IMR-90 (cell line): ENCODE data around the gene BCL2. TPM values are rescaled to one million over a fixed set of nuclear protein-coding genes. Genes with fewer than 3 reads are reported as not detected.

Source experiments
- ATAC-seq: fragments of 200-7000 bp; cut with Tn5 transposase; 2 replicates; pipeline ENCODE4 v1.9.1; 2020; ENCODE audit warnings: low read depth, mild to moderate bottlenecking, moderate library complexity
- BruUV-seq: library from RNA; stranded (reverse); fragments of 400-500 nt; replicated peaks from 2 replicates; lab custom pipeline; 2021; lab: Mats Ljungman, UMichigan
- CTCF ChIA-PET: fragments of 300-600 bp; formaldehyde crosslinking; extraction: SDS; loops from one replicate; lab custom pipeline; 2021; ENCODE audit warnings: antibody characterized with exemption; lab: Yijun Ruan, JAX
- POLR2A ChIA-PET: fragments of 300-600 bp; sonication (Branson Sonifier 250); formaldehyde crosslinking; loops from one replicate; lab custom pipeline; 2022; ENCODE audit warnings: antibody characterized with exemption; ENCODE audit not compliant: unreplicated experiment; lab: Charles Lee
- DNase-seq: peaks from one replicate; pipeline ENCODE4 v3.0.0; 2013
- H2AFZ ChIP-seq: replicated peaks from 2 replicates; pipeline ENCODE3; 2013; ENCODE audit warnings: low read length, mild to moderate bottlenecking; ENCODE audit not compliant: poor library complexity
- H2AK5ac ChIP-seq: 2 replicates; pipeline ENCODE4 v1.6.1; 2013; ENCODE audit warnings: low read depth, low read length, inconsistent platforms
- H2AK9ac ChIP-seq: replicated peaks from 2 replicates; pipeline ENCODE3; 2013; ENCODE audit warnings: mild to moderate bottlenecking, low read depth, low read length, moderate library complexity; ENCODE audit not compliant: poor library complexity
- H2BK120ac ChIP-seq: 2 replicates; pipeline ENCODE4 v1.6.1; 2013; ENCODE audit warnings: low read depth, low read length, inconsistent platforms
- H2BK15ac ChIP-seq: 3 replicates; pipeline ENCODE4 v1.6.1; 2013; ENCODE audit warnings: low read depth, low read length, inconsistent platforms
- H2BK20ac ChIP-seq: 2 replicates; pipeline ENCODE4 v1.6.1; 2013; ENCODE audit warnings: low read depth, mild to moderate bottlenecking, inconsistent platforms, low read length, moderate library complexity
- H2BK5ac ChIP-seq: 2 replicates; pipeline ENCODE4 v1.6.1; 2013; ENCODE audit warnings: mild to moderate bottlenecking, low read depth, low read length, inconsistent platforms; ENCODE audit not compliant: poor library complexity, severe bottlenecking
- H3K14ac ChIP-seq: replicated peaks from 2 replicates; pipeline ENCODE4 v1.6.1; 2013; ENCODE audit warnings: low read depth, low read length, inconsistent platforms
- H3K18ac ChIP-seq: 2 replicates; pipeline ENCODE4 v1.6.1; 2013; ENCODE audit warnings: low read depth, low read length, control low read depth
- H3K23ac ChIP-seq: 2 replicates; pipeline ENCODE4 v1.6.1; 2013; ENCODE audit warnings: low read depth, low read length, inconsistent platforms
- H3K27ac ChIP-seq: 2 replicates; pipeline ENCODE4 v1.5.1; 2013; ENCODE audit warnings: mild to moderate bottlenecking, control low read depth, low read length; ENCODE audit not compliant: insufficient read depth
- H3K27me3 ChIP-seq: 2 replicates; pipeline ENCODE4 v1.6.1; 2013; ENCODE audit warnings: low read length; ENCODE audit not compliant: control insufficient read depth, insufficient read depth
- H3K36me3 ChIP-seq: 2 replicates; pipeline ENCODE4 v1.6.1; 2013; ENCODE audit warnings: low read length, mixed read lengths; ENCODE audit not compliant: control insufficient read depth, insufficient read depth
- H3K4ac ChIP-seq: 2 replicates; pipeline ENCODE4 v1.6.1; 2013; ENCODE audit warnings: low read depth, low read length, inconsistent platforms
- H3K4me1 ChIP-seq: 2 replicates; pipeline ENCODE4 v1.6.1; 2013; ENCODE audit warnings: low read length, mixed read lengths; ENCODE audit not compliant: control insufficient read depth, insufficient read depth
- H3K4me2 ChIP-seq: 2 replicates; pipeline ENCODE4 v1.6.1; 2013; ENCODE audit warnings: low read depth, mild to moderate bottlenecking, control low read depth, low read length, moderate library complexity
- H3K4me3 ChIP-seq: 2 replicates; pipeline ENCODE4 v1.5.1; 2013; ENCODE audit warnings: low read depth, mild to moderate bottlenecking, control low read depth, low read length, moderate library complexity; ENCODE audit not compliant: insufficient read depth
- H3K56ac ChIP-seq: 2 replicates; pipeline ENCODE4 v1.6.1; 2013; ENCODE audit warnings: low read length, inconsistent platforms; ENCODE audit not compliant: insufficient read depth; ENCODE audit errors: extremely low read depth
- H3K79me1 ChIP-seq, 2 experiments: 2 replicates each; pipeline ENCODE4 v1.6.1; 2013; ENCODE audit warnings: low read length in 2 of 2, inconsistent platforms in 1 of 2, low read depth in 1 of 2
- H3K9ac ChIP-seq: 2 replicates; pipeline ENCODE4 v1.6.1; 2013; ENCODE audit warnings: low read depth, low read length, control low read depth
- H3K9me1 ChIP-seq: 2 replicates; pipeline ENCODE4 v1.6.1; 2013; ENCODE audit warnings: low read length, inconsistent platforms; ENCODE audit not compliant: insufficient read depth
- H3K9me3 ChIP-seq: 2 replicates; pipeline ENCODE4 v1.6.1; 2013; ENCODE audit warnings: low read length; ENCODE audit not compliant: control insufficient read depth, insufficient read depth
- H4K20me1 ChIP-seq: 2 replicates; pipeline ENCODE4 v1.6.1; 2013; ENCODE audit warnings: low read length, inconsistent platforms; ENCODE audit not compliant: insufficient read depth
- H4K5ac ChIP-seq: 2 replicates; pipeline ENCODE4 v1.6.1; 2013; ENCODE audit warnings: mild to moderate bottlenecking, low read depth, low read length, control low read depth
- H4K8ac ChIP-seq, 2 experiments: 2 replicates each; pipeline ENCODE4 v1.6.1; 2013; ENCODE audit warnings: low read depth in 2 of 2, low read length in 2 of 2, control low read depth in 1 of 2, inconsistent platforms in 1 of 2
- H4K91ac ChIP-seq: 2 replicates; pipeline ENCODE4 v1.6.1; 2013; ENCODE audit warnings: low read depth, low read length, inconsistent platforms; ENCODE audit not compliant: insufficient read depth
- BHLHE40 ChIP-seq: fragments of 150-350 bp; IDR thresholded peaks from 2 replicates; pipeline ENCODE4 v1.6.1; 2016; ENCODE audit warnings: mild to moderate bottlenecking, low read depth, low read length
- CEBPB ChIP-seq: IDR thresholded peaks from 2 replicates; pipeline ENCODE4 v1.6.1; 2012; ENCODE audit warnings: low read depth, low read length, improper control_type of control experiment
- CHD1 ChIP-seq: IDR thresholded peaks from 2 replicates; pipeline ENCODE4 v1.6.1; 2012; ENCODE audit warnings: low read depth, low read length, improper control_type of control experiment
- FOS ChIP-seq: fragments of 150-350 bp; IDR thresholded peaks from 2 replicates; pipeline ENCODE4 v1.6.1; 2016; ENCODE audit warnings: low read depth, low read length
- MAFK ChIP-seq: IDR thresholded peaks from 2 replicates; pipeline ENCODE4 v1.6.1; 2012; ENCODE audit warnings: low read depth, low read length, improper control_type of control experiment
- MAZ ChIP-seq: IDR thresholded peaks from 2 replicates; pipeline ENCODE4 v1.6.1; 2012; ENCODE audit warnings: low read depth, mild to moderate bottlenecking, low read length, improper control_type of control experiment, moderate library complexity, borderline replicate concordance
- MXI1 ChIP-seq: IDR thresholded peaks from 2 replicates; pipeline ENCODE4 v1.6.1; 2012; ENCODE audit warnings: low read depth, mild to moderate bottlenecking, low read length, moderate library complexity, borderline replicate concordance
- NFE2L2 ChIP-seq: fragments of 150-350 bp; IDR thresholded peaks from 2 replicates; pipeline ENCODE4 v1.6.1; 2016; ENCODE audit warnings: low read depth, mild to moderate bottlenecking, low read length
- POLR2A ChIP-seq: IDR thresholded peaks from 2 replicates; pipeline ENCODE4 v1.6.1; 2012; ENCODE audit warnings: mild to moderate bottlenecking, low read depth, low read length
- RAD21 ChIP-seq: IDR thresholded peaks from 2 replicates; pipeline ENCODE4 v1.6.1; 2012; ENCODE audit warnings: low read length, improper control_type of control experiment
- RCOR1 ChIP-seq: IDR thresholded peaks from 2 replicates; pipeline ENCODE4 v1.6.1; 2012; ENCODE audit warnings: mild to moderate bottlenecking, low read length, improper control_type of control experiment; ENCODE audit not compliant: insufficient replicate concordance
- RFX5 ChIP-seq: IDR thresholded peaks from 2 replicates; pipeline ENCODE4 v1.8.0; 2012; ENCODE audit warnings: low read depth, mild to moderate bottlenecking, low read length, moderate library complexity
- SMC3 ChIP-seq: fragments of 150-350 bp; IDR thresholded peaks from 2 replicates; pipeline ENCODE4 v1.6.1; 2016; ENCODE audit warnings: low read depth, mild to moderate bottlenecking, antibody characterized with exemption, low read length, moderate library complexity
- USF2 ChIP-seq: fragments of 150-350 bp; IDR thresholded peaks from 2 replicates; pipeline ENCODE4 v1.6.1; 2017; ENCODE audit warnings: mild to moderate bottlenecking, antibody characterized with exemption, low read length, low read depth
- WGBS, 2 experiments: methylation state at CpG; one replicate each; pipeline versions ENCODE4 v1.1.5 to v1.1.7; 2013; ENCODE audit warnings: missing lambda C conversion rate in 2 of 2; ENCODE audit not compliant: insufficient read length in 1 of 2; ENCODE audit errors: extremely low coverage in 2 of 2; 5-methylcytosine and 5-hydroxymethylcytosine counted together
- dilution Hi-C: fragments of 300-500 bp; cut with HindIII; formaldehyde crosslinking; loops from one replicate; pipeline ENCODE4 v1.14.3; 2018; ENCODE audit warnings: low sequenced_read_pairs; ENCODE audit not compliant: unreplicated experiment
- in situ Hi-C: fragments of 300-500 bp; cut with MboI; formaldehyde crosslinking; loops from 3 replicates; pipeline ENCODE4 v1.14.3; 2019; ENCODE audit warnings: low sequenced_read_pairs, inconsistent platforms, mixed read lengths
- intact Hi-C: fragments of 100-400 bp; cut with micrococcal nuclease; formaldehyde crosslinking; loops from 2 replicates; pipeline ENCODE4 v1.10.0; 2022
- polyA plus RNA-seq, 3 experiments: library from polyadenylated mRNA; depleted of rRNA; stranded (reverse); fragments of >200 nt; gene quantifications; 2 replicates each; pipeline ENCODE4 v1.2.3, GENCODE V29; 2012; ENCODE audit warnings: low replicate concordance in 1 of 3
- total RNA-seq: library from RNA; depleted of rRNA; stranded (reverse); fragments of >200 nt; gene quantifications from 2 replicates; pipeline ENCODE4 v1.2.3, GENCODE V29; 2012
- TF ChIP-seq, protein P1 (sequence below): conservative IDR thresholded peaks from 2 replicates; pipeline ENCODE4 v1.5.1; 2012; ENCODE audit warnings: mild to moderate bottlenecking, low read depth, low read length, improper control_type of control experiment
- TF ChIP-seq, protein P2 (sequence below): fragments of 150-350 bp; IDR thresholded peaks from 2 replicates; pipeline ENCODE4 v1.6.1; 2016; ENCODE audit warnings: low read depth, mild to moderate bottlenecking, low read length, moderate library complexity, borderline replicate concordance

The BCL2 gene
- total and polyA plus RNA-seq, 2 of the 4 experiments (the other 2 are of a cell fraction) = 0.24 to 0.54 TPM

DNA sequence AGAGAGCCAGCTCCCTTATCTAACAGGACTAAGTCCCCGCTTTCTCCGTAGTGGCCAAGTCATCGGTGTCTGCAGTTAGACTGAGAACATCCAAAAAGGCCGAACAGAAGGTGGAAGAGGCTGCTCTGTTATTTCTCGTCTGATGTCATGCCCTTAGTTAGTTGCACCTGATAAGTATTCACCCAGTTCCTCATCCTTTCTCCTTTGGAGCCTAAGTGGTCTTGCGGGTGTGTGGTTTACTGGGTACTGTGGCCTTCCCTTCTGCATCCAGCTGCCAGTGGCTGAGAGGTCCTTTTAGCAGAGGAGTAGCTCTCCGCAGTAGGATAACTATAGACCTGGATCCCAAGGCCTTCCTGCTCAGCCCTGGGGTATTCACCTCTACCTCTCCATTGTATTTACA lies 211.6 kb downstream of the BCL2 start:
- Histone ChIP-seq H3K36me3 (no peaks in the 10 kb centered on the region), H3K4me3 (no peak overlapping the region), H2AK5ac (no peak overlapping the region), H3K18ac (no peak overlapping the region), H4K8ac (no peak overlapping the region), H2AK9ac (no peak overlapping the region), H3K4me2 (no peak overlapping the region), H2AFZ (no peak overlapping the region), H3K79me1 (no peaks in the 10 kb centered on the region), H3K23ac (no peak overlapping the region; the same call in 1 of the 2 replicates), H2BK20ac (no peak overlapping the region), H2BK120ac (no peak overlapping the region), H3K9me3 (no peaks in the 10 kb centered on the region), H3K56ac (no peak overlapping the region), H3K14ac (no peak overlapping the region), H4K20me1 (no peaks in the 10 kb centered on the region), H3K27me3 (peaks cover 6% of the 10 kb centered on the region), H4K5ac (no peak overlapping the region), H4K91ac (no peak overlapping the region), H3K27ac (no peak overlapping the region), H2BK5ac (no peak overlapping the region), H3K4ac (no peak overlapping the region), H2BK15ac (no peak overlapping the region), H3K9ac (no peak overlapping the region), H3K4me1 (no peaks in the 10 kb centered on the region), H3K9me1 (no peaks in the 10 kb centered on the region; the same call in 1 of the 2 replicates)
- in situ Hi-C loops (no loop called here), dilution Hi-C loops (no loop called here), intact Hi-C loops (no loop called here)
- ATAC-seq (no peak), DNase-seq (no peak)
- no TSS peak for BruUV-seq
- WGBS, 2 experiments = 90% methylated on average over 3 of the region's 7 CpGs; no CpG with 5 or more reads in 1 of the 2 experiments
- POLR2A ChIA-PET = no interaction called here
- CTCF ChIA-PET = no interaction called here
- no peak for TF ChIP-seq MAFK
- no peak for TF ChIP-seq RFX5
- TF ChIP-seq, protein P1, sequence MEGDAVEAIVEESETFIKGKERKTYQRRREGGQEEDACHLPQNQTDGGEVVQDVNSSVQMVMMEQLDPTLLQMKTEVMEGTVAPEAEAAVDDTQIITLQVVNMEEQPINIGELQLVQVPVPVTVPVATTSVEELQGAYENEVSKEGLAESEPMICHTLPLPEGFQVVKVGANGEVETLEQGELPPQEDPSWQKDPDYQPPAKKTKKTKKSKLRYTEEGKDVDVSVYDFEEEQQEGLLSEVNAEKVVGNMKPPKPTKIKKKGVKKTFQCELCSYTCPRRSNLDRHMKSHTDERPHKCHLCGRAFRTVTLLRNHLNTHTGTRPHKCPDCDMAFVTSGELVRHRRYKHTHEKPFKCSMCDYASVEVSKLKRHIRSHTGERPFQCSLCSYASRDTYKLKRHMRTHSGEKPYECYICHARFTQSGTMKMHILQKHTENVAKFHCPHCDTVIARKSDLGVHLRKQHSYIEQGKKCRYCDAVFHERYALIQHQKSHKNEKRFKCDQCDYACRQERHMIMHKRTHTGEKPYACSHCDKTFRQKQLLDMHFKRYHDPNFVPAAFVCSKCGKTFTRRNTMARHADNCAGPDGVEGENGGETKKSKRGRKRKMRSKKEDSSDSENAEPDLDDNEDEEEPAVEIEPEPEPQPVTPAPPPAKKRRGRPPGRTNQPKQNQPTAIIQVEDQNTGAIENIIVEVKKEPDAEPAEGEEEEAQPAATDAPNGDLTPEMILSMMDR = no peak
- no peak for TF ChIP-seq RAD21
- no peak for TF ChIP-seq CHD1
- no peak for TF ChIP-seq USF2
- TF ChIP-seq, protein P2, sequence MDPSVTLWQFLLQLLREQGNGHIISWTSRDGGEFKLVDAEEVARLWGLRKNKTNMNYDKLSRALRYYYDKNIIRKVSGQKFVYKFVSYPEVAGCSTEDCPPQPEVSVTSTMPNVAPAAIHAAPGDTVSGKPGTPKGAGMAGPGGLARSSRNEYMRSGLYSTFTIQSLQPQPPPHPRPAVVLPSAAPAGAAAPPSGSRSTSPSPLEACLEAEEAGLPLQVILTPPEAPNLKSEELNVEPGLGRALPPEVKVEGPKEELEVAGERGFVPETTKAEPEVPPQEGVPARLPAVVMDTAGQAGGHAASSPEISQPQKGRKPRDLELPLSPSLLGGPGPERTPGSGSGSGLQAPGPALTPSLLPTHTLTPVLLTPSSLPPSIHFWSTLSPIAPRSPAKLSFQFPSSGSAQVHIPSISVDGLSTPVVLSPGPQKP = no peak
- no peak for TF ChIP-seq SMC3
- TF ChIP-seq MAZ = no peak
- TF ChIP-seq RCOR1 = no peak
- no peak for TF ChIP-seq POLR2A
- TF ChIP-seq CEBPB = no peak
- TF ChIP-seq MXI1 = no peak
- TF ChIP-seq FOS = no peak
- TF ChIP-seq BHLHE40 = no peak
- TF ChIP-seq NFE2L2 = no peak
